GM12878 (cell line): ENCODE results near the gene PPP6C. TPM values are rescaled to one million over a fixed set of nuclear protein-coding genes. Genes with fewer than 3 reads are reported as not detected.

ENCODE experiments used
- ATAC-seq: fragments of 200-7000 bp; cut with Tn5 transposase; 3 replicates; pipeline ENCODE4 v1.9.1; 2020; ENCODE audit warnings: mild to moderate bottlenecking, moderate library complexity
- BruUV-seq: library from RNA; stranded (reverse); fragments of 400-500 nt; replicated peaks from 2 replicates; lab custom pipeline; 2021; lab: Mats Ljungman, UMichigan
- CTCF ChIA-PET: fragments of 300-600 bp; sonication (Branson Sonifier 250); formaldehyde crosslinking; extraction: SDS; loops from one replicate; lab custom pipeline; 2021; ENCODE audit warnings: inconsistent platforms; lab: Yijun Ruan, JAX
- POLR2A ChIA-PET: fragments of 350-600 bp; formaldehyde crosslinking; extraction: SDS; loops from one replicate; lab custom pipeline; 2021; ENCODE audit warnings: inconsistent platforms; lab: Charles Lee
- RAD21 ChIA-PET: fragments of 300-600 bp; sonication (Branson Sonifier 250); formaldehyde crosslinking; loops from one replicate; lab custom pipeline; 2023; ENCODE audit warnings: antibody characterized with exemption; ENCODE audit not compliant: unreplicated experiment; lab: Charles Lee
- SMC1A ChIA-PET: fragments of 300-600 bp; sonication (Branson Sonifier 250); formaldehyde crosslinking; loops from one replicate; lab custom pipeline; 2023; ENCODE audit not compliant: unreplicated experiment, uncharacterized antibody; lab: Charles Lee
- DNase-seq: peaks from one replicate; pipeline ENCODE4 v3.0.0-alpha.2; 2011; ENCODE audit warnings: low read depth, low spot score
- FAIRE-seq: peaks from 3 replicates; lab custom pipeline; 2011; peaks lifted over from hg19 to GRCh38; lab: Jason Lieb, UNC
- H2AFZ ChIP-seq: 2 replicates; pipeline ENCODE4 v1.6.0; 2011; ENCODE audit warnings: low read depth, low read length, control low read depth; ENCODE audit not compliant: control insufficient read depth
- H3K27ac ChIP-seq: 2 replicates; pipeline ENCODE4 v1.5.1; 2011; ENCODE audit warnings: control low read depth; ENCODE audit not compliant: control insufficient read depth, insufficient read depth
- H3K27me3 ChIP-seq, 2 experiments: replicated peaks in 1 of 2; 2 replicates each; pipeline versions ENCODE4 v1.6.0 to v1.6.1; 2011; ENCODE audit warnings: low read length in 1 of 2; ENCODE audit not compliant: control insufficient read depth in 2 of 2, insufficient read depth in 2 of 2
- H3K36me3 ChIP-seq, 2 experiments: 2 replicates each; pipeline ENCODE4 v1.5.1; 2011; ENCODE audit warnings: low read length in 1 of 2; ENCODE audit not compliant: control insufficient read depth in 2 of 2, insufficient read depth in 2 of 2
- H3K4me1 ChIP-seq: 2 replicates; pipeline ENCODE4 v1.6.1; 2011; ENCODE audit warnings: mild to moderate bottlenecking, low read length, moderate library complexity, mixed read lengths; ENCODE audit not compliant: control insufficient read depth, insufficient read depth
- H3K4me2 ChIP-seq: 2 replicates; pipeline ENCODE4 v1.6.0; 2011; ENCODE audit warnings: control low read depth; ENCODE audit not compliant: control insufficient read depth, insufficient read depth
- H3K4me3 ChIP-seq: fragments of 200-600 bp; sonication (generic); 2 replicates; pipeline ENCODE4 v1.5.1; 2016
- H3K79me2 ChIP-seq: 2 replicates; pipeline ENCODE4 v1.6.0; 2011; ENCODE audit warnings: low read length; ENCODE audit not compliant: control insufficient read depth, insufficient read depth
- H3K9ac ChIP-seq: 2 replicates; pipeline ENCODE4 v1.8.0; 2011; ENCODE audit warnings: low read length, control low read depth, mixed read lengths; ENCODE audit not compliant: control insufficient read depth, insufficient read depth
- H3K9me3 ChIP-seq: replicated peaks from 3 replicates; pipeline ENCODE4 v1.5.1; 2011; ENCODE audit warnings: mild to moderate bottlenecking, low read length; ENCODE audit not compliant: control insufficient read depth, insufficient read depth
- H4K20me1 ChIP-seq: 2 replicates; pipeline ENCODE4 v1.6.0; 2011; ENCODE audit not compliant: control insufficient read depth, insufficient read depth
- CEBPB ChIP-seq, 2 experiments: fragments of 150-350 bp in 1 of 2; IDR thresholded peaks; 2 replicates each; pipeline ENCODE4 v1.6.1; 2012 to 2014; ENCODE audit warnings: low read depth in 2 of 2, low read length in 2 of 2, borderline replicate concordance in 1 of 2, inconsistent platforms in 1 of 2
- EED ChIP-seq: sonication (generic); IDR thresholded peaks from 2 replicates; pipeline ENCODE4 v1.6.1; 2016; ENCODE audit warnings: antibody characterized with exemption, low read depth
- HDAC6 ChIP-seq: fragments of 200-600 bp; sonication (generic); IDR thresholded peaks from one replicate; pipeline ENCODE4 v1.8.0; 2017; ENCODE audit warnings: antibody characterized with exemption; ENCODE audit not compliant: unreplicated experiment
- KDM1A ChIP-seq: fragments of 200-600 bp; sonication (generic); IDR thresholded peaks from 2 replicates; pipeline ENCODE4 v1.6.1; 2016; ENCODE audit warnings: borderline replicate concordance
- MXI1 ChIP-seq: fragments of 150-350 bp; IDR thresholded peaks from 2 replicates; pipeline ENCODE4 v1.6.1; 2011; ENCODE audit warnings: low read depth, mild to moderate bottlenecking, inconsistent platforms, low read length, improper control_type of control experiment
- NR2C1 ChIP-seq: fragments of 450-650 bp; IDR thresholded peaks from 2 replicates; pipeline ENCODE4 v1.6.1; 2017; ENCODE audit warnings: antibody characterized with exemption, mild to moderate bottlenecking, moderate library complexity
- NR2F1 ChIP-seq: fragments of 450-650 bp; conservative IDR thresholded peaks from 2 replicates; pipeline ENCODE4 v1.6.1; 2017; ENCODE audit warnings: mild to moderate bottlenecking
- POLR2AphosphoS5 ChIP-seq: IDR thresholded peaks from 2 replicates; pipeline ENCODE4 v1.6.1; 2011; ENCODE audit warnings: mild to moderate bottlenecking, low read length, inconsistent platforms
- SIN3A ChIP-seq: IDR thresholded peaks from 2 replicates; pipeline ENCODE4 v1.6.1; 2012; ENCODE audit warnings: low read depth, low read length, improper control_type of control experiment
- SMARCA5 ChIP-seq: fragments of 450-650 bp; IDR thresholded peaks from 2 replicates; pipeline ENCODE4 v1.6.1; 2017; ENCODE audit warnings: mild to moderate bottlenecking
- SMC3 ChIP-seq: IDR thresholded peaks from 2 replicates; pipeline ENCODE4 v1.6.1; 2011; ENCODE audit warnings: low read length, improper control_type of control experiment, borderline replicate concordance
- SP1 ChIP-seq: IDR thresholded peaks from one replicate; pipeline ENCODE4 v1.6.1; 2011; ENCODE audit warnings: low read depth, low read length
- SREBF1 ChIP-seq: IDR thresholded peaks from 2 replicates; pipeline ENCODE4 v1.6.1; 2012; ENCODE audit warnings: mild to moderate bottlenecking, low read length
- SRF ChIP-seq, 2 experiments: IDR thresholded peaks; 2 replicates each; pipeline ENCODE4 v1.6.1; 2011; ENCODE audit warnings: low read depth in 2 of 2, low read length in 2 of 2, mild to moderate bottlenecking in 1 of 2, moderate library complexity in 1 of 2
- STAT1 ChIP-seq: fragments of 450-650 bp; conservative IDR thresholded peaks from 2 replicates; pipeline ENCODE4 v1.6.1; 2014; ENCODE audit warnings: antibody characterized with exemption, mild to moderate bottlenecking
- TCF12 ChIP-seq: IDR thresholded peaks from 2 replicates; pipeline ENCODE4 v1.6.1; 2011; ENCODE audit warnings: low read depth, mild to moderate bottlenecking, low read length
- ZNF274 ChIP-seq: IDR thresholded peaks from one replicate; pipeline ENCODE4 v1.8.0; 2011; ENCODE audit not compliant: insufficient read length, insufficient read depth
- WGBS: methylation state at CpG from one replicate; pipeline ENCODE4 v1.1.6; 2016; ENCODE audit warnings: low lambda C conversion rate; ENCODE audit not compliant: insufficient replicate concordance, insufficient coverage; ENCODE audit errors: missing lambda C conversion rate; 5-methylcytosine and 5-hydroxymethylcytosine counted together
- in situ Hi-C: fragments of 300-500 bp; cut with MboI; formaldehyde crosslinking; loops from 9 replicates; pipeline ENCODE4 v1.14.3; 2018; ENCODE audit warnings: mixed read lengths
- intact Hi-C: fragments of 100-400 bp; cut with micrococcal nuclease; formaldehyde crosslinking; loops from one replicate; pipeline ENCODE4 v1.14.2; 2022; ENCODE audit not compliant: unreplicated experiment
- polyA plus RNA-seq, 11 experiments: library from polyadenylated mRNA; depleted of rRNA in 4 of 11; unstranded in 6 of 11; stranded (reverse) in 5 of 11; fragments of >200 nt; fragmentation: Nextera tagmentation in 4 of 11; fragmentation: Illumina TruSeq in 1 of 11; extraction: Ambion mirVana in 4 of 11; extraction: Trizol in 1 of 11; gene quantifications; 1 replicate in 1 of 11; 2 replicates in 10 of 11; pipeline versions ENCODE4 v1.2.1 to v1.2.3, GENCODE V29; 2011 to 2016; ENCODE audit warnings: inconsistent platforms in 2 of 11, missing spikeins in 2 of 11, low read depth in 1 of 11
- total RNA-seq, 4 experiments: library from RNA; depleted of rRNA in 3 of 4; stranded (reverse); fragments of >200 nt in 3 of 4; fragmentation: Illumina TruSeq in 1 of 4; extraction: Trizol in 1 of 4; gene quantifications; 2 replicates each; pipeline versions ENCODE4 v1.2.1 to v1.2.3, GENCODE V29; 2013 to 2021
- TF ChIP-seq, protein P1 (sequence below): fragments of 450-650 bp; IDR thresholded peaks from 2 replicates; pipeline ENCODE4 v1.6.1; 2014; ENCODE audit warnings: mild to moderate bottlenecking
- TF ChIP-seq, protein P2 (sequence below): fragments of 450-650 bp; IDR thresholded peaks from 2 replicates; pipeline ENCODE4 v1.6.1; 2017; ENCODE audit warnings: antibody characterized with exemption, mild to moderate bottlenecking, moderate library complexity
- TF ChIP-seq, protein P3 (sequence below): IDR thresholded peaks from 2 replicates; pipeline ENCODE4 v1.6.1; 2011; ENCODE audit warnings: low read depth, mild to moderate bottlenecking, low read length, moderate library complexity, borderline replicate concordance; ENCODE audit errors: extremely low read depth

PPP6C gene
- total and polyA plus RNA-seq, 10 of the 15 experiments (the other 5 are each of a cell fraction or from before 2014, with no cell fraction given): 26.8 to 45.3 (median 37.1) TPM

DNA sequence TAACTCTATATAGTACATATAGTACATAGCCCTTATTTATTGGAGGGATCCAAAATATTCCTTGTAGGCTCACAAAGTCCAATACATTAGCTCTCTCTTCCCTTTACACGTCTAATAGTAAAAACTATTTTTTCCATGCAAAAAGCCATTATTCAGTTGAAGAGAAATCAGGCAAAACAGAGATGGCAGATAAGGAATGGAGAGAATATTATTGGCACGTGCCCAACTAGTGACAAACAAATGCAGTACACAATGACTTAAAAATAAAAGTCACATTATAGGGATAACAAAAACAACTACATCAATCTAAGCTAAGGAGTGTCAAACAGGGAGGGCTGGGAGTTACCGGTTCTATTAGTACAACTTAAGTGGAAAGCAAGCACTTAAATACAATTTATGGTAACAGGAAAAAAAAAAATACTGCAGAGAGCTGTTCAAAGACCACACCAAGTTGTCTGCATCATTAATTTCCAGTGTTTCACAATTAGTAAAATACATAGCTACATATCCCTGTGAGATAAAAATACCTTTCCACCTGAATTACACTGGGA lies 42.1 kb downstream of the PPP6C start:
- no peaks in the 10 kb centered on the region for H3K27me3 ChIP-seq
- peaks cover 10% of the 10 kb centered on the region for H3K4me1 ChIP-seq
- DNase-seq (no peak), FAIRE-seq (no peak), ATAC-seq (no peak)
- no peak overlapping the region for H3K27ac ChIP-seq
- BruUV-seq: no TSS peak
- H3K4me2 ChIP-seq: no peak overlapping the region
- intact Hi-C loops: loop anchor here (10.0 kb wide), 1 partner anchor 143 kb away; no protein-coding TSS in a partner anchor
- RAD21 ChIA-PET: interaction anchor here (1.0 to 1.9 kb wide), 2 partner anchors 294 to 375 kb away, joined by 3 to 7 read pairs; partner anchors contain the start of gene WDR38
- no peak overlapping the region for H3K4me3 ChIP-seq
- in situ Hi-C loops: no loop called here
- no peak overlapping the region for H3K9ac ChIP-seq
- H2AFZ ChIP-seq: no peak overlapping the region
- H3K36me3 ChIP-seq: peaks cover 6% of the 10 kb centered on the region in 2 experiments
- 77% methylated on average over 3 of the region's 3 CpGs for WGBS
- H4K20me1 ChIP-seq: no peaks in the 10 kb centered on the region
- SMC1A ChIA-PET: interaction anchor here (1.0 to 1.6 kb wide), 9 partner anchors 13 to 378 kb away, joined by 3 to 4 read pairs (median 3); no protein-coding TSS in a partner anchor
- no peaks in the 10 kb centered on the region for H3K9me3 ChIP-seq
- TF ChIP-seq SRF (IDR thresholded peaks at IDR 0.05; ENCODE audit: low read depth in 2 of 2, low read length in 2 of 2) (no peak), STAT1 (no peak), SIN3A (no peak), MXI1 (no peak), SMC3 (no peak), POLR2AphosphoS5 (no peak), HDAC6 (no peak), EED (no peak), NR2C1 (no peak), ZNF274 (no peak), CEBPB (IDR thresholded peaks at IDR 0.05; ENCODE audit: borderline replicate concordance in 1 of 2, low read depth in 2 of 2, low read length in 2 of 2) (no peak), SP1 (no peak), KDM1A (no peak), TCF12 (no peak), SREBF1 (no peak), NR2F1 (no peak), SMARCA5 (no peak)
- TF ChIP-seq, protein P1, sequence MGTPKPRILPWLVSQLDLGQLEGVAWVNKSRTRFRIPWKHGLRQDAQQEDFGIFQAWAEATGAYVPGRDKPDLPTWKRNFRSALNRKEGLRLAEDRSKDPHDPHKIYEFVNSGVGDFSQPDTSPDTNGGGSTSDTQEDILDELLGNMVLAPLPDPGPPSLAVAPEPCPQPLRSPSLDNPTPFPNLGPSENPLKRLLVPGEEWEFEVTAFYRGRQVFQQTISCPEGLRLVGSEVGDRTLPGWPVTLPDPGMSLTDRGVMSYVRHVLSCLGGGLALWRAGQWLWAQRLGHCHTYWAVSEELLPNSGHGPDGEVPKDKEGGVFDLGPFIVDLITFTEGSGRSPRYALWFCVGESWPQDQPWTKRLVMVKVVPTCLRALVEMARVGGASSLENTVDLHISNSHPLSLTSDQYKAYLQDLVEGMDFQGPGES: no peak
- TF ChIP-seq, protein P2, sequence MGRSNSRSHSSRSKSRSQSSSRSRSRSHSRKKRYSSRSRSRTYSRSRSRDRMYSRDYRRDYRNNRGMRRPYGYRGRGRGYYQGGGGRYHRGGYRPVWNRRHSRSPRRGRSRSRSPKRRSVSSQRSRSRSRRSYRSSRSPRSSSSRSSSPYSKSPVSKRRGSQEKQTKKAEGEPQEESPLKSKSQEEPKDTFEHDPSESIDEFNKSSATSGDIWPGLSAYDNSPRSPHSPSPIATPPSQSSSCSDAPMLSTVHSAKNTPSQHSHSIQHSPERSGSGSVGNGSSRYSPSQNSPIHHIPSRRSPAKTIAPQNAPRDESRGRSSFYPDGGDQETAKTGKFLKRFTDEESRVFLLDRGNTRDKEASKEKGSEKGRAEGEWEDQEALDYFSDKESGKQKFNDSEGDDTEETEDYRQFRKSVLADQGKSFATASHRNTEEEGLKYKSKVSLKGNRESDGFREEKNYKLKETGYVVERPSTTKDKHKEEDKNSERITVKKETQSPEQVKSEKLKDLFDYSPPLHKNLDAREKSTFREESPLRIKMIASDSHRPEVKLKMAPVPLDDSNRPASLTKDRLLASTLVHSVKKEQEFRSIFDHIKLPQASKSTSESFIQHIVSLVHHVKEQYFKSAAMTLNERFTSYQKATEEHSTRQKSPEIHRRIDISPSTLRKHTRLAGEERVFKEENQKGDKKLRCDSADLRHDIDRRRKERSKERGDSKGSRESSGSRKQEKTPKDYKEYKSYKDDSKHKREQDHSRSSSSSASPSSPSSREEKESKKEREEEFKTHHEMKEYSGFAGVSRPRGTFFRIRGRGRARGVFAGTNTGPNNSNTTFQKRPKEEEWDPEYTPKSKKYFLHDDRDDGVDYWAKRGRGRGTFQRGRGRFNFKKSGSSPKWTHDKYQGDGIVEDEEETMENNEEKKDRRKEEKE: no peak
- TF ChIP-seq, protein P3, sequence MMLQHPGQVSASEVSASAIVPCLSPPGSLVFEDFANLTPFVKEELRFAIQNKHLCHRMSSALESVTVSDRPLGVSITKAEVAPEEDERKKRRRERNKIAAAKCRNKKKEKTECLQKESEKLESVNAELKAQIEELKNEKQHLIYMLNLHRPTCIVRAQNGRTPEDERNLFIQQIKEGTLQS: no peak
- POLR2A ChIA-PET: interaction anchor here (0.6 to 1.4 kb wide), 3 partner anchors 41 to 277 kb away, joined by 3 read pairs; no protein-coding TSS in a partner anchor
- peaks cover 2% of the 10 kb centered on the region; the same call in 1 of the 2 replicates for H3K79me2 ChIP-seq
- CTCF ChIA-PET: interaction anchor here (0.6 to 1.4 kb wide), 6 partner anchors 16 to 376 kb away, joined by 3 to 5 read pairs (median 3); no protein-coding TSS in a partner anchor
